Limb (tissue), 2 donors: ENCODE results near the gene RPRD1B.
"Not testable (repeated sequence)": the region's sequence is repeated elsewhere in the genome, so short reads cannot be mapped to it uniquely, and the experiment has no call there.

Source experiments
- DNase-seq, 2 donors: peaks; one replicate each; pipeline ENCODE4 v3.0.0-alpha.2; 2016; ENCODE audit errors: extremely low spot score in 2 of 2

Gene RPRD1B

GRCh38 chr20:38073307-38074071, 39.9 kb downstream of the RPRD1B start:
- peak in 1 of 2 donors; percentile 55 for DNase-seq

- no peak for DNase-seq
Measured at GRCh38 chr20:38075161-38075998, 41.8 kb downstream of the RPRD1B start.

- DNase-seq = no peak
Measured at GRCh38 chr20:38076548-38076947, 43.0 kb downstream of the RPRD1B start.

DNA sequence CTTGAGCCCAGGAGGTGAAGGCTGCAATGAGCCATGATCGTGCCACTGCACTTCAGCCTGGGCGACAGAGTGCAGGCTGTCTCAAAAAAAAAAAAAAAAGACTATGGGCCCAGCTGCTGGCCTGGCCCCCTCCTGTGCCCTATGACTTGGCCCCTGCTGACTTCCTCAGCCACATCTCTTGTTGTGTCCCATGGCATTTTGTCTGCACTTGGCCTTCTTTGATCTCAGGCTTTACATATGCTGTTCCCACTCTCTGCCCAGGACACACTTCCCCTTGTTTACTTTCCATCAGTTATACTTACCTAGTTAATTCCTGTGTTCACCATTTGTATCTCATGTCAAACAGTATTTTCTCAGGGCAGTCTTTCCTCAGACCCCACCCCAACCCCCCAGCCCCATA, 44.5 kb downstream of the RPRD1B start:
- no peak for DNase-seq

DNA sequence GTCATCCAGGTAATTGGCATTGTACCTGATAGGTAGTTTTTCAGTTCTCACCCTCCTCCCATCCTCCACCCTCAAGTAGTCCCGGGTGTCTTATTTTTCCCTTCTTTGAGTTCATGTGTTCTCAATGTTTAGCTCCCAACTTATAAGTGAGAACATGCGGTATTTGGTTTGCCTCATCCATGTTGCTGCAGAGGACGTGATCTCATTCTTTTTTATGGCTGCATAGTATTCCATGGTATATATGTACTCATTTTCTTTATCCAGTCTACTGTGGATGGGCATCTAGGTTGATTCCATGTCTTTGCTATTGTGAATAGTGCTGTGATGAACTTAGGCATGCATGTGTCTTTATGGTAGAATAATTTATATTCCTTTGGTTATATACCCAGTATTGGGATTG, 45.8 kb downstream of the RPRD1B start:
- no peak for DNase-seq

GRCh38 chr20:38081575-38081974, 48.0 kb downstream of the RPRD1B start:
- DNase-seq = no peak

GRCh38 chr20:38082894-38083293, 49.3 kb downstream of the RPRD1B start:
- DNase-seq = no peak

DNA sequence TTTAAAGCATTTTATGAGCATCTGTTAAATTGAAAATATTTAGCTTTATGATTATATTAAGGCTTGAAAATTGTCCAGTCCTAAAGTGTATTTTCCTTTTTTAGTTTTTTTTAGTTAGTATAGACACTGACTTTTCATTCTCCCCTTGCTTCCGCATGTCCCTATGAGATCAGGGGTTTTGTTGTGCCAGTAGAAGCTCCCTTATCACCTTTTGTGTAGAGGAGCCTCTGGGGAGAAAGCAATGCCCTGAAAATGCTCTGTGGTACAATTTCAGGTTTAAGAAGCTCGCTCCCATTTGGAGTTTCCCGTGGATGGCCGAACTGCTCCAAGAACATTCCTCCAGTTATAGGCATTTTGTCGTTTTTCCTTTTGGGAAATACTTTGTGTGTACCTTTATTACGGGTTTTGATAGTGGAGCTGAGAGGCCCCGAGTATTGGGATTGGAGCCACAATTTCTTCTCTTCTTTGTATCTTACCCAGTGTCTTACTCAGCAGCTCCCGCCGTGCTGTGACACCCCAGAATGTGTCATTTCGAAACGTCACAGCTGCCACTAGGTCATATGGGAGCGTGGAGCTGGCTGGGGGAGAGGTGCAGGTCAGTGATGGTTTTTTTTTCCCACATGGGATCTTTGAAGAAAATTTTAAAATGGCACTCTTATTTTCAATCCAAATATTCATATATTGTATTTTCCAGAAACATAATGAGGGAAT, 49.9 kb downstream of the RPRD1B start:
- DNase-seq = no peak

DNA sequence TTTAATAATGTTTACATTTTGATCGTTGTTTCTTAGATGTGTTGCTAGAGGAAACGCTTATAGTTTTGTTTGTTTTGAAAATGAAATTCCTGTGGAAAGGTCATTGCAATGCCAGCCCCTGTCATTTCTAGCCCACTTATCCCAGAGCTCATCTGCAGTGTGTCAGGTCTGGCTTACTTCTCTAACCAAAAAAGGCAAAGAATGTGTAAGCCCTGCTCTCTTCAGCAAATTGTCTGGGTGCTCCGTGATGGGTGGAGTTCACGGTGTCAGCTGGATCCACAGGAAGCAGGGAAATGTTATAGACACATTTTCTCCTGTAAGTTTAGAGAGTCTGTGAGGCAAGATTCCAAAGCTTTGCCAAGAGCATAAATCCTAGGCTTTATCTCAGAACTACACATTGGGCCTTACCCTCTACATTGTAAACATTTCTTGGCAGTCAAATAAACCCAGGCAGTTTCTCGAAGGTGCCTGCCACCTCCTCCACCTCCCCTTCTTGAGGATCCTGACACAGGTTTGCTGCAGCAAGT, 50.9 kb downstream of the RPRD1B start:
- DNase-seq = no peak

DNA sequence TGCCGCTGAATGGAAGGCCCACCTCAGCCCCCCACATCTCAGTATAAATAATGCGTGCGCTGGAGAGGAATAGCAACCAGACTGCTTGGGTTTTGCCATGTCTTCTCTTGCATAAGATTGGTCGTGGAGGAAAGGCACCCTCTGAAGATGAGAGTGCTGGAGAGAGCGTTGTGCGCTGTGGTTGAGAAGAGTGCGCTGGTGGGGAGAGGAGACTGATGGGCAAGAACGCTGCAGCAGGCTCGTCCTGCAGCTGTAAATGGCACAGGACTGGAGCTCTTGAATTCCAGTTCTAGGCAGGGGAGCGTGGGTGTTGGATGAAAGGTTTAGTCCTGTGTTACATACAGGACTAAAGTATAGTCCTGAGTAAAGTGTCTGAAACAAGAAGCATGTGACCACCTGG, 51.5 kb downstream of the RPRD1B start:
- DNase-seq = no peak

GRCh38 chr20:38089500-38089899, 56.0 kb downstream of the RPRD1B start:
- no peak for DNase-seq

DNA sequence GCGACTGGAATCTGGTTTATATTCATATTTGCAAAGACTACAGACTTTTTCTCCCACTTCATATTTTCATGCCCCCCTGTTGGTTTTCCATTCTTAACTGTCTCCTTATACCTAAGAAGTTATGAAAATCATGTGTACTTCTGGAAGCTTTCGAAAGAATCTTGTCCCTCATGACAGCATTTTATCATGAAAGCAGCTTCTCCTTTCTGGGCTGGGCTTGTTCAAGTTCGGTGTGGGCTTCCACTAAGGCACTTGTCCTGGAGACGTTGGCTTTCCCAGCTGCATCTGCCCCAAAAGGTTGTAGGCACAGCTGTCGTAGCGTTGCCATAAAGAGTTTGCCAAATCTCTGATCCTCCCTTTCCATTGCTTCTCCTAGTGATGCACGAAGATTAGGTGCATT, 56.5 kb downstream of the RPRD1B start:
- DNase-seq = no peak

DNA sequence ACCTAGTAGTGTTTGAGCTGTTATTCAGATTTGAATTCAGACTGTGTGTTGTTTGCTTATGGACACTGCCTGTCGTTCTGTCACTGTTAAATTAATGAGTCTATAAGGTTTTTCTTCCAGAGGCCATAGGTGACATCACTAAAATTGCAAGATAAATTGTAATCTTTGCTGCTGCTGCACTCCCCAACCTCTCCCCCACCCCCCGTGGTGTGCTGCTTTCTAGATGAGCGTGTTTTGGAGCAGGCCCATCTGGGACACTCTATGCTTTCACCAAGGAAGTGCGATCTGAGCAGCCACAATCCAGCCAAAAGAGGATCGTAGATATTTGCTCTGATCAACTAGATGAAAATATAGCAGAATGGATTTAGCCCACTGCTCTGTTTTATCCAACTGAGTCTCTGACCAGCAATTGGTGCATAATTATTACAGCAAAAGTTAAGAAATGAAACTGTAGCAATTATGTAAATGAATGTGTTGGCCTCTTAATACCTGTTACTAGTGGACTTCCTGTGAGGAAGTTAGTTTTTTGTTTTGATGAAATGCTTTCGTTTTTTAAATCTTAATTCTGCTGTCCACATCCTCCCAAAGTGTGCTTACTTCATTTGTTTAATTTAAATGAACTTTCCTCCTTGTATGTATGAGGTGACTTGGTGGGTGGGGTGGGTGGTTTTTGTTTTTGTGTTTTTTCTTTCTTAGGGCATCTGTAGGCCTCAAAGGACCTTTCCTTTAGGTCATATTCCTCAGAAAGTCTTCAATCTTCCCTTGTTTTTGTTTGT, 58.1 kb downstream of the RPRD1B start:
- DNase-seq = no peak

GRCh38 chr20:38092260-38092857, 58.8 kb downstream of the RPRD1B start:
- DNase-seq = no peak

GRCh38 chr20:38092915-38093314, 59.4 kb downstream of the RPRD1B start:
- DNase-seq = no peak

DNA sequence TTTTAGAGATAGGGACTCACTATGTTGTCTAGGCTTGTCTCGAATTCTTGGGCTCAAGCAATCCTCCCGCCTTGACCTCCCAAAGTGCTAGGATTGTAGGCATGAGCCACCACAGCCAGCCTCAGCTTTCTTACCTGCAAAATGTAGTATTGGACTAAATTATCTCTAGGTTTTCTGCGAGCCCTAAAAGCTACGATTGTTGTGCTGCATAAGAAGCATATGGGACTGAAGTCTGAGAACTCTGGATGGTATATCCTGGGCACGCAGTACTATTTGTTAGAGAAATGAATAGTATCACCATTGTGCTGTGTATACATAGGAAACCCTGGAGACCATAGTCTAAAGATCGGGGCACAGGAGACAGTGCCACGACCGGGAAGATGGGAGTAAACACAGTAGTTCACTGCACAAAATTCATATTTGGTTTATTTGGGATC, 60.1 kb downstream of the RPRD1B start:
- no peak for DNase-seq

DNA sequence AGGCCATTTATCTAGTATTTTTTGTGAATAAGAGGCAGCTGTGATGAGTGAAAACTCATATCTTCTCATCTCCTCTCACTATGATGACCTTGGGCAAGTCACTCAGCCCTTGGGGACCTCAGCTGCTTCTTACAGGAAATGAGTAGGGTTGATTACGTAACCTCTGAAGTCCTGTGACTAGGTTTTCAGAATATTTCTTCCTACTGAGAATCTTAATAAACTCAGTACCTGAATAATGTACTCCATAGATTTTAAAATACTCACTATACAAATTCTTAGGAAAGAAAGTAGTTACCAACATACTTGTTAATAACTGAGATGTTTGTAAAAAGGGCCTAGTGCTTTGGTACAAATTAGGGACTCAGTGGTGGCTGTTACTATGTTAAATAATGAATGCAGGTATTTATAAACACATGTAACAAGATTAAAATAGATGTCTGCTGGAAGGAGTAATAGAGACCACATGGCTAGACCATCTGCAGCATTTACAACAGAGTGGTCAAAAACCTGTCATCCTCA, 60.9 kb downstream of the RPRD1B start:
- DNase-seq = no peak

DNA sequence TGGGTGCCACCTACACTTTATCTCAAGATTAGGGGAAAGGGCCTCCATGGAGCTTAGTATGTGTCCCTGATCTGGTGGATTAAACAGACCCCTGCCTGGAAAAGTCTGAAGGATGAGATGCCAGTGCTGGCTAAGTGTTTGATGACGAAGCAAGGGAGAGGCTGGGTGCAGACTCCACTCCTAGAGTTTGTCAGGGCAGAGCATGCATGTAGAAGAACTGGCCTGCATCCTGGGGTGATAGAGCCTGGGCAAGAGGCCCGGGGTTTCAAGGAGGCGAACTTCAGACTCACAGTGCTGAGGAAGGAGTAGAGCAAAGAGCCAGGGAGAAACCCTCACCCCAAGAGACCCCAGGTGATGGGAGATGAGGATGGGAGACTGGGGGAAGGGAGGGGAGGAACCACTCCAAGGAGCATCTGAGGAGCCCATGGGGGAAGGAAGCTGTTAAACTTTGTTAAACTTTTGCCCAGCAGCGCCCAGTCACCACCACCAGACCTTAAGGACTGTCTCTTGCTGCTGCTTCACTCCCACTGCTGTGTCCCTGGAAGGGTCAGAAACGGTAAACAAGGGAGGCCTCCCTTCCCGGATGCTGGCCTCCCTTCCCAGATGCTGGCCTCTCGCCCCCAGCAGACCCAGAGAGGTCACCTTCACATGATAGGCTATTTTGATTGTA, 61.6 kb downstream of the RPRD1B start:
- DNase-seq = no peak

- no peak for DNase-seq
Measured at GRCh38 chr20:38098952-38099351, 65.4 kb downstream of the RPRD1B start.

- DNase-seq = not testable (repeated sequence)
Measured at GRCh38 chr20:38102206-38102605, 68.7 kb downstream of the RPRD1B start.
